ENCODE results near the gene DOHH.

- TF ChIP-seq CTCF (IDR thresholded peaks at IDR 0.05; ENCODE audit: low read length) (no peak), EZH2phosphoT487 (IDR thresholded peaks at IDR 0.05; ENCODE audit: low read length) (no peak)
Measured at GRCh38 chr19:3483226-3483628, 17.2 kb downstream of the DOHH start, which contains the start of gene SMIM44.

All from MM.1S (cell line).